CD14-positive monocyte (primary cell): ENCODE measurements around the gene MADCAM1. TPM values are rescaled to one million over a fixed set of nuclear protein-coding genes. Genes with fewer than 3 reads are reported as not detected.

Source experiments
- DNase-seq, 3 donors: peaks; one replicate each; pipeline ENCODE4 v3.0.0-alpha.2; 2011 to 2022
- H2AFZ ChIP-seq: 2 replicates; pipeline ENCODE4 v1.6.0; 2012; ENCODE audit warnings: mild to moderate bottlenecking, low read depth, low read length, inconsistent platforms; ENCODE audit not compliant: insufficient read depth, poor library complexity, severe bottlenecking
- H3K27ac ChIP-seq, 2 donors: 1 replicate in 1 of 2; 2 replicates in 1 of 2; pipeline ENCODE4 v1.5.1; 2012 to 2013; ENCODE audit warnings: low read length in 2 of 2, control low read depth in 1 of 2, inconsistent platforms in 1 of 2, low read depth in 1 of 2, mild to moderate bottlenecking in 1 of 2
- H3K27me3 ChIP-seq, 2 donors: one replicate each; pipeline versions ENCODE4 v1.6.0 to v1.6.1; 2011 to 2013; ENCODE audit warnings: low read length in 2 of 2; ENCODE audit not compliant: control insufficient read depth in 2 of 2, insufficient read depth in 2 of 2
- H3K36me3 ChIP-seq, 2 donors: replicated peaks in 1 of 2; 1 replicate in 1 of 2; 2 replicates in 1 of 2; pipeline versions ENCODE4 v1.5.1 to v1.6.1; 2012 to 2013; ENCODE audit warnings: low read length in 2 of 2, control low read depth in 1 of 2, inconsistent platforms in 1 of 2, mild to moderate bottlenecking in 1 of 2; ENCODE audit not compliant: insufficient read depth in 2 of 2, control insufficient read depth in 1 of 2
- H3K4me1 ChIP-seq, 2 donors: 1 replicate in 1 of 2; 2 replicates in 1 of 2; pipeline versions ENCODE4 v1.5.1 to v1.6.1; 2012 to 2013; ENCODE audit warnings: low read length in 2 of 2, control low read depth in 1 of 2, inconsistent platforms in 1 of 2, mild to moderate bottlenecking in 1 of 2, moderate library complexity in 1 of 2; ENCODE audit not compliant: insufficient read depth in 2 of 2, control insufficient read depth in 1 of 2
- H3K4me2 ChIP-seq: replicated peaks from 2 replicates; pipeline ENCODE3; 2012; ENCODE audit warnings: low read length, moderate library complexity, mild to moderate bottlenecking; ENCODE audit not compliant: poor library complexity, severe bottlenecking; ENCODE audit errors: extremely low read depth
- H3K4me3 ChIP-seq, 3 experiments: fragments of 200-600 bp in 1 of 3; sonication (generic) in 1 of 3; replicated peaks in 1 of 3; 1 replicate in 2 of 3; 2 replicates in 1 of 3; pipeline ENCODE4 v1.5.1; 2011 to 2013; ENCODE audit warnings: low read length in 3 of 3, mild to moderate bottlenecking in 3 of 3, control low read depth in 2 of 3, low read depth in 2 of 3, inconsistent platforms in 1 of 3, moderate library complexity in 1 of 3
- H3K79me2 ChIP-seq: 2 replicates; pipeline ENCODE4 v1.6.0; 2012; ENCODE audit warnings: mild to moderate bottlenecking, control low read depth, inconsistent platforms, low read length, moderate library complexity; ENCODE audit not compliant: insufficient read depth
- H3K9ac ChIP-seq: 2 replicates; pipeline ENCODE4 v1.6.0; 2017; ENCODE audit warnings: low read length, mild to moderate bottlenecking; ENCODE audit not compliant: insufficient read depth, poor library complexity, severe bottlenecking
- H3K9me3 ChIP-seq, 2 donors: replicated peaks in 1 of 2; 1 replicate in 1 of 2; 2 replicates in 1 of 2; pipeline versions ENCODE4 v1.5.1 to v1.6.1; 2012 to 2013; ENCODE audit warnings: low read length in 2 of 2, control low read depth in 1 of 2; ENCODE audit not compliant: control insufficient read depth in 1 of 2, insufficient read depth in 1 of 2
- H4K20me1 ChIP-seq: 2 replicates; pipeline ENCODE4 v1.6.0; 2012; ENCODE audit warnings: mild to moderate bottlenecking, low read length, control low read depth, moderate library complexity; ENCODE audit not compliant: insufficient read depth
- H3K27ac Mint-ChIP-seq, 7 donors: one replicate each; pipeline ENCODE4 v1.8.0; 2020; ENCODE audit warnings: mild to moderate bottlenecking in 7 of 7, mixed read lengths in 7 of 7, moderate library complexity in 6 of 7, inconsistent platforms in 2 of 7
- H3K27me3 Mint-ChIP-seq, 3 donors: one replicate each; pipeline ENCODE4 v1.8.0; 2021 to 2022; ENCODE audit warnings: low read depth in 3 of 3, mild to moderate bottlenecking in 3 of 3, mixed read lengths in 3 of 3, moderate library complexity in 3 of 3, inconsistent platforms in 1 of 3
- H3K36me3 Mint-ChIP-seq, 2 donors: one replicate each; pipeline ENCODE4 v1.8.0; 2020; ENCODE audit warnings: mixed read lengths in 2 of 2, inconsistent platforms in 1 of 2, mild to moderate bottlenecking in 1 of 2
- H3K4me1 Mint-ChIP-seq: one replicate; pipeline ENCODE4 v1.8.0; 2020; ENCODE audit warnings: mild to moderate bottlenecking, mixed read lengths
- H3K4me3 Mint-ChIP-seq, 2 donors: one replicate each; pipeline ENCODE4 v1.8.0; 2020; ENCODE audit warnings: mild to moderate bottlenecking in 2 of 2, mixed read lengths in 2 of 2, moderate library complexity in 1 of 2
- H3K9me3 Mint-ChIP-seq, 7 donors: one replicate each; pipeline ENCODE4 v1.8.0; 2020 to 2022; ENCODE audit warnings: mixed read lengths in 7 of 7, mild to moderate bottlenecking in 6 of 7, moderate library complexity in 6 of 7, inconsistent platforms in 2 of 7
- WGBS: methylation state at CpG from one replicate; pipeline ENCODE4 v1.1.5; 2013; ENCODE audit warnings: missing lambda C conversion rate; ENCODE audit not compliant: insufficient coverage; 5-methylcytosine and 5-hydroxymethylcytosine counted together
- intact Hi-C, 2 donors: fragments of 100-400 bp; cut with micrococcal nuclease; formaldehyde crosslinking; loops; one replicate each; pipeline versions ENCODE4 v1.15.0 to v1.15.1; 2023
- polyA minus RNA-seq: library from RNA; depleted of rRNA, polyadenylated mRNA; stranded (reverse); fragments of >200 nt; gene quantifications from 2 replicates; pipeline ENCODE4 v1.2.3, GENCODE V29; 2012
- polyA plus RNA-seq, 3 donors: library from polyadenylated mRNA; depleted of rRNA in 1 of 3; unstranded in 2 of 3; stranded (reverse) in 1 of 3; fragments of 300-500 nt in 2 of 3; fragments of >200 nt in 1 of 3; fragmentation: Illumina TruSeq in 2 of 3; gene quantifications; 1 replicate in 2 of 3; 2 replicates in 1 of 3; pipeline ENCODE4 v1.2.3, GENCODE V29; 2012 to 2021
- total RNA-seq, 12 experiments: library from RNA in 1 of 12; stranded (reverse) in 1 of 12; fragments of 120-200 nt in 1 of 12; gene quantifications; one replicate each; pipeline ENCODE4 v1.2.4 and lab custom pipeline; 2013 to 2026; ENCODE audit warnings: mixed read lengths in 6 of 12, inconsistent platforms in 1 of 12
- TF ChIP-seq, protein P1 (sequence below): fragments of 200-600 bp; IDR thresholded peaks from one replicate; pipeline ENCODE4 v1.8.0; 2022; ENCODE audit warnings: antibody characterized with exemption, mild to moderate bottlenecking

Gene MADCAM1
- total RNA-seq (2013) = 0.21 TPM
- polyA plus RNA-seq = under 1 TPM in 1 of 3 donors, not detected in 2; 0.17 TPM
- polyA minus RNA-seq = 0.24 TPM in 1 of 2 replicates, not detected in the other
- 0 to 0.30 (median 0.08) reads per million in 11 experiments for total RNA-seq (lab: John Stamatoyannopoulos, UW)

GRCh38 chr19:496112-496665 is at the start of gene MADCAM1:
Gene MADCAM1, plus strand, starts transcription at chr19:496486. Its CDS starts 14 bp downstream, at chr19:496500.
- intact Hi-C loops = no loop called here
- H3K9me3 ChIP-seq = peaks cover 5 to 11% of the 10 kb centered on the region in 2 donors
- H3K4me1 Mint-ChIP-seq = no peaks in the 10 kb centered on the region
- peaks cover 16 to 49% of the 10 kb centered on the region in 2 donors for H3K27me3 ChIP-seq
- H3K9ac ChIP-seq = no peak within 1 kb of the TSS
- peaks cover 2 to 39% (median 25%) of the 10 kb centered on the region in 7 donors for H3K9me3 Mint-ChIP-seq
- H3K36me3 Mint-ChIP-seq = peaks cover 0 to 4% of the 10 kb centered on the region in 2 donors
- peak within 1 kb of the TSS in 2 of 7 donors; percentile 13 to 30 for H3K27ac Mint-ChIP-seq
- no peaks in the 10 kb centered on the region for H3K36me3 ChIP-seq
- H3K4me3 Mint-ChIP-seq = peak within 1 kb of the TSS in 1 of 2 donors; percentile 67
- H3K4me2 ChIP-seq = no peak within 1 kb of the TSS
- TF ChIP-seq, protein P1, sequence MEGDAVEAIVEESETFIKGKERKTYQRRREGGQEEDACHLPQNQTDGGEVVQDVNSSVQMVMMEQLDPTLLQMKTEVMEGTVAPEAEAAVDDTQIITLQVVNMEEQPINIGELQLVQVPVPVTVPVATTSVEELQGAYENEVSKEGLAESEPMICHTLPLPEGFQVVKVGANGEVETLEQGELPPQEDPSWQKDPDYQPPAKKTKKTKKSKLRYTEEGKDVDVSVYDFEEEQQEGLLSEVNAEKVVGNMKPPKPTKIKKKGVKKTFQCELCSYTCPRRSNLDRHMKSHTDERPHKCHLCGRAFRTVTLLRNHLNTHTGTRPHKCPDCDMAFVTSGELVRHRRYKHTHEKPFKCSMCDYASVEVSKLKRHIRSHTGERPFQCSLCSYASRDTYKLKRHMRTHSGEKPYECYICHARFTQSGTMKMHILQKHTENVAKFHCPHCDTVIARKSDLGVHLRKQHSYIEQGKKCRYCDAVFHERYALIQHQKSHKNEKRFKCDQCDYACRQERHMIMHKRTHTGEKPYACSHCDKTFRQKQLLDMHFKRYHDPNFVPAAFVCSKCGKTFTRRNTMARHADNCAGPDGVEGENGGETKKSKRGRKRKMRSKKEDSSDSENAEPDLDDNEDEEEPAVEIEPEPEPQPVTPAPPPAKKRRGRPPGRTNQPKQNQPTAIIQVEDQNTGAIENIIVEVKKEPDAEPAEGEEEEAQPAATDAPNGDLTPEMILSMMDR = no peak
- no peak within 1 kb of the TSS for H3K27ac ChIP-seq
- H3K27me3 Mint-ChIP-seq = peaks cover 36 to 72% (median 59%) of the 10 kb centered on the region in 3 donors
- DNase-seq = no peak
- H4K20me1 ChIP-seq = no peaks in the 10 kb centered on the region
- no peak within 1 kb of the TSS for H3K4me3 ChIP-seq
- no peaks in the 10 kb centered on the region for H3K79me2 ChIP-seq
- no peaks in the 10 kb centered on the region for H3K4me1 ChIP-seq
- H2AFZ ChIP-seq = no peak within 1 kb of the TSS
- 21% methylated on average over 24 of the region's 33 CpGs for WGBS

DNA sequence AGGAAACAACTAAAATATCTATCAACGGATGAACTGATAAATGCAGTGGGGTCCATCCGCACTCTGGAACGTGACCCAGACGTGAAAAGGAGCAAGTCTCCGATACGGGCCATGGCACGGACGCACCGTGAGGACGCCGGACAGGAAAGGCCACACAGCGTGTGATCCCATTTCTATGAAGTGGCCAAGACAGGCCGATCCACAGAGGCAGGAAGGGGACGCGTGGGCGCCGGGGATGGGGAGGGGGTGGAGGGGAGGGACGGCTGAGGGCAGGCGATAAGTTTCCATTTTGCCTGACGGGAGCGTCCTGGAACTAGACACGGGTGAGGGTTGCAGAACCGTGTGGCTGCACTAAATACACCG is 49.2 kb upstream of the MADCAM1 start:
- H4K20me1 ChIP-seq = no peaks in the 10 kb centered on the region
- no peaks in the 10 kb centered on the region for H3K36me3 ChIP-seq
- H3K27ac Mint-ChIP-seq = no peak overlapping the region
- H3K79me2 ChIP-seq = no peaks in the 10 kb centered on the region
- intact Hi-C loops = no loop called here
- no peaks in the 10 kb centered on the region for H3K36me3 Mint-ChIP-seq
- H3K4me1 Mint-ChIP-seq = no peaks in the 10 kb centered on the region
- H3K4me3 ChIP-seq = no peak overlapping the region
- H3K27me3 Mint-ChIP-seq = peaks cover 10 to 22% (median 11%) of the 10 kb centered on the region in 3 donors
- no peak overlapping the region for H2AFZ ChIP-seq
- no peak for DNase-seq
- H3K4me3 Mint-ChIP-seq = no peak overlapping the region
- H3K9me3 ChIP-seq = peaks cover 13 to 22% of the 10 kb centered on the region in 2 donors
- no peak overlapping the region for H3K9ac ChIP-seq
- no peaks in the 10 kb centered on the region for H3K4me1 ChIP-seq
- H3K27me3 ChIP-seq = peaks cover 0 to 2% of the 10 kb centered on the region in 2 donors
- H3K27ac ChIP-seq = no peak overlapping the region
- WGBS = 94% methylated on average over 14 of the region's 24 CpGs
- TF ChIP-seq, protein P1 = no peak
- no peak overlapping the region for H3K4me2 ChIP-seq
- peaks cover 5 to 35% (median 21%) of the 10 kb centered on the region in 7 donors for H3K9me3 Mint-ChIP-seq
